GM21619 (cell line): ENCODE data around the gene SPG21.
A peak's percentile ranks its signal among the peaks of the same experiment; 100 is the strongest.

Experiments
- ATAC-seq: cut with Tn5 transposase; IDR thresholded peaks from one replicate; pipeline ENCODE4 v1.9.1; 2021; ENCODE audit not compliant: unreplicated experiment

Gene SPG21

GRCh38 chr15:64943512-64944225, 46.0 kb downstream of the SPG21 start:
- no peak for ATAC-seq

- no peak for ATAC-seq
Measured at GRCh38 chr15:64942356-64942755, 47.4 kb downstream of the SPG21 start.

- ATAC-seq: no peak
Measured at GRCh38 chr15:64938192-64938591, 51.5 kb downstream of the SPG21 start.

GRCh38 chr15:64934023-64934422, 55.7 kb downstream of the SPG21 start:
- no peak for ATAC-seq

GRCh38 chr15:64931381-64931780, 58.3 kb downstream of the SPG21 start:
- no peak for ATAC-seq

- ATAC-seq: no peak
Measured at GRCh38 chr15:64930778-64931371, 58.8 kb downstream of the SPG21 start.

- peak; percentile 79 for ATAC-seq
Measured at GRCh38 chr15:64930019-64930652, 59.6 kb downstream of the SPG21 start.

- ATAC-seq: no peak
Measured at GRCh38 chr15:64928626-64929220, 61.0 kb downstream of the SPG21 start.

- ATAC-seq: no peak
Measured at GRCh38 chr15:64926661-64927060, 63.1 kb downstream of the SPG21 start.

- no peak for ATAC-seq
Measured at GRCh38 chr15:64925335-64926330, 64.1 kb downstream of the SPG21 start.

- no peak for ATAC-seq
Measured at GRCh38 chr15:64923546-64923945, 66.2 kb downstream of the SPG21 start.

GRCh38 chr15:64921711-64922110, 68.0 kb downstream of the SPG21 start:
- no peak for ATAC-seq

GRCh38 chr15:64919721-64920120, 70.0 kb downstream of the SPG21 start:
- ATAC-seq: no peak

- ATAC-seq: no peak
Measured at GRCh38 chr15:64917211-64917610, 72.5 kb downstream of the SPG21 start.

- ATAC-seq: no peak
Measured at GRCh38 chr15:64916365-64916764, 73.3 kb downstream of the SPG21 start.

- no peak for ATAC-seq
Measured at GRCh38 chr15:64915518-64916227, 74.0 kb downstream of the SPG21 start.
